MM.1S (cell line): ENCODE data around the gene IL2RG.

ENCODE experiments used
- DNase-seq: peaks from one replicate; pipeline ENCODE4 v3.0.0-alpha.2; 2015
- H2AFZ ChIP-seq: fragments of 300-600 bp; sonication (generic); 2 replicates; pipeline ENCODE4 v1.6.0; 2016; ENCODE audit warnings: antibody characterized with exemption, low read length
- H3F3A ChIP-seq: fragments of 300-600 bp; sonication (generic); 2 replicates; pipeline ENCODE4 v1.6.1; 2016; ENCODE audit warnings: mild to moderate bottlenecking, antibody characterized with exemption, low read length, moderate library complexity, mixed read lengths; ENCODE audit not compliant: insufficient read depth
- H3K27ac ChIP-seq: fragments of 300-600 bp; sonication (generic); 2 replicates; pipeline ENCODE4 v1.5.1; 2016; ENCODE audit warnings: mild to moderate bottlenecking, low read length
- H3K27me3 ChIP-seq: fragments of 300-600 bp; sonication (generic); replicated peaks from 2 replicates; pipeline ENCODE4 v1.6.0; 2016; ENCODE audit warnings: low read length; ENCODE audit not compliant: insufficient read depth
- H3K36me3 ChIP-seq: fragments of 300-600 bp; sonication (generic); replicated peaks from 2 replicates; pipeline ENCODE4 v1.6.1; 2016; ENCODE audit warnings: mild to moderate bottlenecking, low read length, mixed read lengths; ENCODE audit not compliant: insufficient read depth
- H3K4me1 ChIP-seq: fragments of 300-600 bp; sonication (generic); 2 replicates; pipeline ENCODE4 v1.6.1; 2016; ENCODE audit warnings: low read length, mixed read lengths
- H3K4me2 ChIP-seq: fragments of 300-600 bp; sonication (generic); 2 replicates; pipeline ENCODE4 v1.6.0; 2016; ENCODE audit warnings: low read depth, low read length
- H3K4me3 ChIP-seq: fragments of 300-600 bp; sonication (generic); 2 replicates; pipeline ENCODE4 v1.5.1; 2016; ENCODE audit warnings: low read length, mixed read lengths
- H3K79me2 ChIP-seq: fragments of 300-600 bp; sonication (generic); 2 replicates; pipeline ENCODE4 v1.6.1; 2016; ENCODE audit warnings: mixed run types, low read length, mixed read lengths
- H3K9ac ChIP-seq: fragments of 300-600 bp; sonication (generic); 2 replicates; pipeline ENCODE4 v1.6.1; 2016; ENCODE audit warnings: low read length, mixed read lengths
- H3K9me2 ChIP-seq: fragments of 300-600 bp; sonication (generic); replicated peaks from 2 replicates; pipeline ENCODE4 v1.6.1; 2016; ENCODE audit warnings: mild to moderate bottlenecking, low read length, mixed read lengths; ENCODE audit not compliant: insufficient read depth
- H3K9me3 ChIP-seq: fragments of 300-600 bp; sonication (generic); replicated peaks from 2 replicates; pipeline ENCODE4 v1.6.1; 2016; ENCODE audit warnings: mild to moderate bottlenecking, low read length, mixed read lengths; ENCODE audit not compliant: insufficient read depth
- H4K20me1 ChIP-seq: fragments of 300-600 bp; sonication (generic); 2 replicates; pipeline ENCODE4 v1.6.1; 2016; ENCODE audit warnings: mild to moderate bottlenecking, low read length, moderate library complexity, mixed read lengths; ENCODE audit not compliant: insufficient read depth
- CTCF ChIP-seq: fragments of 300-600 bp; sonication (generic); IDR thresholded peaks from 2 replicates; pipeline ENCODE4 v1.5.1; 2016; ENCODE audit warnings: antibody characterized with exemption, low read length, mixed read lengths
- EZH2 ChIP-seq: fragments of 300-600 bp; sonication (generic); optimal IDR thresholded peaks from 2 replicates; pipeline ENCODE3; 2017; ENCODE audit warnings: low read depth, mild to moderate bottlenecking, antibody characterized with exemption, low read length, mixed read lengths
- EZH2phosphoT487 ChIP-seq: fragments of 300-600 bp; sonication (generic); IDR thresholded peaks from 2 replicates; pipeline ENCODE4 v1.6.1; 2018; ENCODE audit warnings: antibody characterized with exemption, low read length

The IL2RG gene

GRCh38 chrX:71111141-71111843 is at the start of gene IL2RG:
Gene IL2RG, minus strand, starts transcription at chrX:71111577. Its CDS starts 38 bp downstream, at chrX:71111539.
- Histone ChIP-seq H3K27me3 (no peaks in the 10 kb centered on the region), H3K27ac (peak within 1 kb of the TSS; percentile 93), H4K20me1 (no peaks in the 10 kb centered on the region), H3K4me3 (peak within 1 kb of the TSS; percentile 78), H3K9me3 (no peaks in the 10 kb centered on the region), H3F3A (0 out of 2 replicates have a peak, but pooled peaks cover 3% of the 10 kb centered on the region), H3K4me2 (peak within 1 kb of the TSS; percentile 84), H3K79me2 (peaks cover 22% of the 10 kb centered on the region), H3K9me2 (no peaks in the 10 kb centered on the region), H3K4me1 (peaks cover 21% of the 10 kb centered on the region), H3K36me3 (no peaks in the 10 kb centered on the region), H2AFZ (peak within 1 kb of the TSS; percentile 5), H3K9ac (peak within 1 kb of the TSS; percentile 83)
- TF ChIP-seq CTCF (no peak), EZH2phosphoT487 (no peak), EZH2 (no peak)
- DNase-seq = peak; percentile 85

GRCh38 chrX:71160475-71160874 is 49.1 kb upstream of the IL2RG start:
- Histone ChIP-seq H3K4me2 (no peak overlapping the region), H3K36me3 (no peaks in the 10 kb centered on the region), H3K9ac (no peak overlapping the region), H3K27me3 (no peaks in the 10 kb centered on the region), H3K9me3 (no peaks in the 10 kb centered on the region), H3K79me2 (no peaks in the 10 kb centered on the region), H3F3A (no peaks in the 10 kb centered on the region), H3K27ac (no peak overlapping the region), H3K4me3 (no peak overlapping the region), H3K9me2 (no peaks in the 10 kb centered on the region), H4K20me1 (no peaks in the 10 kb centered on the region), H2AFZ (no peak overlapping the region), H3K4me1 (no peaks in the 10 kb centered on the region)
- no peak for DNase-seq
- no peak for TF ChIP-seq EZH2phosphoT487
- TF ChIP-seq CTCF = no peak
- no peak for TF ChIP-seq EZH2

DNA sequence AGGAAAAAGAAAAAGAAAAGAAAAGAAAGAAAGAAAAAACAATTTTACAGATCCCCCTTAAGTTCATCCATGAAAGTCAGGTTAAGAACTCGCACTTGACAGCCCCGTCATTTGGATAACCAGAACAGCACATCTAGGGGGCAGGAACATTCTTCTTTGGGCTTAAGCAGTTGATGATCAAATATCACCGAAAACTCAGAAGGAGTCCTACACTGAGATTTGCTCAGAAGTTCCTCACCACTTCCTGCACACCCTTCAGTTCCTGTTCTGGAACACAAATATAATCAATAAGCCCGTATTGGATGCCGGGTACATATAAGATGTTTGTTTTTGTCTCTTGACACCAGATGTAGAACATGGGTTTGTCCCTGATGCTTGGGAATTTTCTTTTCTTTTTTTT is 48.0 kb upstream of the IL2RG start:
- TF ChIP-seq EZH2 (no peak), CTCF (no peak), EZH2phosphoT487 (no peak)
- DNase-seq = no peak
- no peak overlapping the region for H3K4me3 ChIP-seq
- no peaks in the 10 kb centered on the region for H3K9me3 ChIP-seq
- no peak overlapping the region for H2AFZ ChIP-seq
- no peaks in the 10 kb centered on the region for H3K4me1 ChIP-seq
- H4K20me1 ChIP-seq = no peaks in the 10 kb centered on the region
- H3K27ac ChIP-seq = no peak overlapping the region
- no peaks in the 10 kb centered on the region for H3K27me3 ChIP-seq
- no peaks in the 10 kb centered on the region for H3K79me2 ChIP-seq
- no peaks in the 10 kb centered on the region for H3K36me3 ChIP-seq
- H3K9me2 ChIP-seq = no peaks in the 10 kb centered on the region
- no peaks in the 10 kb centered on the region for H3F3A ChIP-seq
- no peak overlapping the region for H3K9ac ChIP-seq
- H3K4me2 ChIP-seq = no peak overlapping the region
